CD8-positive, alpha-beta memory T cell (primary cell): Measurements from ENCODE around the gene SMTNL1. TPM values are rescaled to one million over a fixed set of nuclear protein-coding genes. Genes with fewer than 3 reads are reported as not detected.

ENCODE experiments used
- CTCF ChIA-PET: fragments of 350-600 bp; sonication (Branson Sonifier 250); formaldehyde crosslinking; loops from one replicate; lab custom pipeline; 2021; ENCODE audit warnings: antibody characterized with exemption; lab: Charles Lee
- POLR2A ChIA-PET: fragments of 350-600 bp; sonication (Branson Sonifier 250); formaldehyde crosslinking; loops from one replicate; lab custom pipeline; 2021; ENCODE audit warnings: antibody characterized with exemption; lab: Charles Lee
- DNase-seq, 5 donors: peaks; one replicate each; pipeline versions ENCODE4 v3.0.0 to v3.0.0-alpha.2; 2020 to 2022; ENCODE audit warnings: mixed read lengths in 1 of 5
- H3K27ac ChIP-seq: one replicate; pipeline ENCODE4 v1.7.0; 2013; ENCODE audit warnings: low read depth, mild to moderate bottlenecking, low read length, moderate library complexity
- H3K27me3 ChIP-seq: 2 replicates; pipeline ENCODE4 v1.7.0; 2013; ENCODE audit warnings: low read length, mild to moderate bottlenecking; ENCODE audit not compliant: insufficient read depth, poor library complexity, severe bottlenecking
- H3K36me3 ChIP-seq: 2 replicates; pipeline ENCODE4 v1.7.0; 2013; ENCODE audit warnings: mild to moderate bottlenecking, low read length, moderate library complexity; ENCODE audit not compliant: insufficient read depth
- H3K4me1 ChIP-seq: 2 replicates; pipeline ENCODE4 v1.7.0; 2013; ENCODE audit warnings: mild to moderate bottlenecking, low read length, moderate library complexity; ENCODE audit not compliant: insufficient read depth
- H3K4me3 ChIP-seq: 2 replicates; pipeline ENCODE4 v1.7.0; 2013; ENCODE audit warnings: mild to moderate bottlenecking, low read length
- H3K9me3 ChIP-seq: 2 replicates; pipeline ENCODE4 v1.7.0; 2013; ENCODE audit warnings: mild to moderate bottlenecking, low read length
- H3K27ac Mint-ChIP-seq, 8 donors: one replicate each; pipeline ENCODE4 v1.8.0; 2020 to 2021; ENCODE audit warnings: mixed read lengths in 8 of 8, mild to moderate bottlenecking in 6 of 8, inconsistent platforms in 3 of 8, moderate library complexity in 3 of 8
- H3K27me3 Mint-ChIP-seq, 2 donors: one replicate each; pipeline ENCODE4 v1.8.0; 2020 to 2021; ENCODE audit warnings: mixed read lengths in 2 of 2, mild to moderate bottlenecking in 1 of 2, moderate library complexity in 1 of 2
- H3K36me3 Mint-ChIP-seq, 3 donors: one replicate each; pipeline ENCODE4 v1.8.0; 2020 to 2021; ENCODE audit warnings: mixed read lengths in 3 of 3, inconsistent platforms in 1 of 3, mild to moderate bottlenecking in 1 of 3
- H3K4me1 Mint-ChIP-seq, 3 donors: one replicate each; pipeline ENCODE4 v1.8.0; 2020 to 2021; ENCODE audit warnings: mixed read lengths in 3 of 3, inconsistent platforms in 1 of 3, mild to moderate bottlenecking in 1 of 3
- H3K4me3 Mint-ChIP-seq, 7 donors: one replicate each; pipeline ENCODE4 v1.8.0; 2020 to 2021; ENCODE audit warnings: mixed read lengths in 7 of 7, mild to moderate bottlenecking in 6 of 7, moderate library complexity in 4 of 7, inconsistent platforms in 2 of 7
- H3K9me3 Mint-ChIP-seq, 5 donors: one replicate each; pipeline ENCODE4 v1.8.0; 2020 to 2022; ENCODE audit warnings: mixed read lengths in 5 of 5, mild to moderate bottlenecking in 3 of 5, moderate library complexity in 2 of 5, inconsistent platforms in 1 of 5
- polyA plus RNA-seq: library from polyadenylated mRNA; unstranded; fragments of 300-500 nt; fragmentation: Illumina TruSeq; gene quantifications from one replicate; pipeline ENCODE4 v1.2.3, GENCODE V29; 2021
- total RNA-seq, 2 experiments: library from RNA; stranded (reverse); gene quantifications; one replicate each; pipeline ENCODE4 v1.2.3, GENCODE V29; 2021

SMTNL1 gene
- total and polyA plus RNA-seq, 3 experiments from 2014 or later = 0.16 TPM; not detected in 2

DNA sequence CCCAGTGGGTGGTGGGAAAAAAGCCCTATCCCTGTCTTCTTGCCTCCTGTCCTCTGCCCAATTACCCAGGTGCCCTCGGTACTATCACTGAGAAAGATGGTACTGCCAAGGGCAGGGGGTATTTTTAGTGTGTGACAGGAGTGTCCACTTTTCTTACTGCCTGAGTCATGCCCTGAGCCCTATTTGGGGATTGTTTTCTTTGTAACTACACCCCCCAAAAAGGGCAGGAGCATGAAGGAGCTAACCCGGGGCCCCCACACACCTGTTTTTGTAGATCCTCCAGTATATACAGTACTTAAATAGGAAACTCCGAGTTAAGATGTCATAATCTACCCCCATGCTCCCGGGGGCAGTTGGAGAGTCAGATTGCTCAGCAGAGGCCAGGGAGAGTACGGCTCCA lies 3.8 kb downstream of the SMTNL1 start:
- Mint-ChIP-seq H3K27ac (no peak overlapping the region), H3K9me3 (no peaks in the 10 kb centered on the region), H3K4me1 (no peaks in the 10 kb centered on the region), H3K27me3 (no peaks in the 10 kb centered on the region), H3K36me3 (peaks cover 0 to 5% (median 2%) of the 10 kb centered on the region in 3 donors), H3K4me3 (no peak overlapping the region)
- ChIA-PET POLR2A (no interaction called here), CTCF (interaction anchor here (2.1 kb wide), 1 partner anchor 48 kb away, joined by 6 read pairs; no protein-coding TSS in a partner anchor)
- DNase-seq = no peak
- Histone ChIP-seq H3K27me3 (no peaks in the 10 kb centered on the region), H3K27ac (no peak overlapping the region), H3K4me3 (no peak overlapping the region), H3K4me1 (no peaks in the 10 kb centered on the region), H3K9me3 (no peaks in the 10 kb centered on the region), H3K36me3 (no peaks in the 10 kb centered on the region)

DNA sequence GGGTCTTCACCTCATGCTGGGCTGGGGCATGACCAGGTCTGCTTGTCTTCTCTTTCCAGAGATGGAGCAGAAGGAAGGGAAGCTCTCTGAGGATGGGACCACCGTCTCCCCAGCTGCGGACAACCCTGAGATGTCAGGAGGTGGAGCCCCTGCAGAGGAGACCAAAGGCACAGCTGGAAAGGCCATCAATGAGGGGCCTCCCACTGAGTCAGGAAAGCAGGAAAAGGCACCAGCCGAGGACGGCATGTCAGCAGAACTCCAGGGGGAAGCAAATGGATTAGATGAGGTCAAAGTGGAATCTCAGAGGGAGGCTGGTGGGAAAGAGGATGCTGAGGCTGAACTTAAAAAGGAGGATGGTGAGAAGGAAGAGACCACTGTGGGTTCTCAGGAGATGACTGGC lies 5.2 kb downstream of the SMTNL1 start:
- Mint-ChIP-seq H3K27ac (peak overlapping the region in 3 of 8 donors; percentile 11 to 70 (median 70)), H3K27me3 (no peaks in the 10 kb centered on the region), H3K36me3 (peaks cover 0 to 8% (median 5%) of the 10 kb centered on the region in 3 donors), H3K4me3 (no peak overlapping the region), H3K4me1 (peaks cover 1 to 7% (median 5%) of the 10 kb centered on the region in 3 donors), H3K9me3 (no peaks in the 10 kb centered on the region)
- no peaks in the 10 kb centered on the region for H3K27me3 ChIP-seq
- H3K9me3 ChIP-seq = no peaks in the 10 kb centered on the region
- H3K36me3 ChIP-seq = no peaks in the 10 kb centered on the region
- H3K27ac ChIP-seq = no peak overlapping the region
- no peak for DNase-seq
- H3K4me1 ChIP-seq = no peaks in the 10 kb centered on the region
- H3K4me3 ChIP-seq = no peak overlapping the region
- ChIA-PET CTCF (interaction anchor here (0.9 to 2.1 kb wide), 2 partner anchors 16 to 49 kb away, joined by 3 to 6 read pairs; no protein-coding TSS in a partner anchor), POLR2A (interaction anchor here (0.6 kb wide), 1 partner anchor 95 kb away, joined by 3 read pairs; no protein-coding TSS in a partner anchor)

DNA sequence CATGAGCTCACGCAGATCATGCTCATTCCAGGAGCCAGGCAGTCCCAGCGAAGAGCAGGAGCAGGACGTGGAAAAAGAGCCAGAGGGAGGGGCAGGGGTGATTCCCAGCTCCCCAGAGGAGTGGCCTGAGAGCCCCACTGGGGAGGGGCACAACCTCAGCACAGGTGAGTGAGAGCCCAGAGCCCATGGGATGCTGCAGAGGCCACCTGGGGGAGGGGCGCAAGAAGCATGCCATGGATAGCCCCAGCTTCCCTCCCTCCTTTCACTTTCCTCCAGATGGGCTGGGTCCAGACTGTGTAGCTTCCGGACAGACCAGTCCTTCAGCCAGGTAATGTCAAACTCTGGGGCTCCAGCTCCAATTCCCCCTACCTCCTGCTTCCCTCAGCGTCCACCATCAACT lies 6.2 kb downstream of the SMTNL1 start:
- ChIA-PET POLR2A (no interaction called here), CTCF (interaction anchor here (0.7 to 1.6 kb wide), 2 partner anchors 50 to 86 kb away, joined by 3 to 5 read pairs; no protein-coding TSS in a partner anchor)
- Histone ChIP-seq H3K27ac (no peak overlapping the region), H3K36me3 (no peaks in the 10 kb centered on the region), H3K4me1 (no peaks in the 10 kb centered on the region), H3K27me3 (no peaks in the 10 kb centered on the region), H3K9me3 (no peaks in the 10 kb centered on the region), H3K4me3 (no peak overlapping the region)
- DNase-seq = no peak
- H3K36me3 Mint-ChIP-seq = peaks cover 0 to 15% (median 5%) of the 10 kb centered on the region in 3 donors
- no peak overlapping the region for H3K4me3 Mint-ChIP-seq
- peaks cover 7 to 16% (median 9%) of the 10 kb centered on the region in 3 donors for H3K4me1 Mint-ChIP-seq
- no peaks in the 10 kb centered on the region for H3K9me3 Mint-ChIP-seq
- no peaks in the 10 kb centered on the region for H3K27me3 Mint-ChIP-seq
- peak overlapping the region in 1 of 8 donors; percentile 17 for H3K27ac Mint-ChIP-seq

DNA sequence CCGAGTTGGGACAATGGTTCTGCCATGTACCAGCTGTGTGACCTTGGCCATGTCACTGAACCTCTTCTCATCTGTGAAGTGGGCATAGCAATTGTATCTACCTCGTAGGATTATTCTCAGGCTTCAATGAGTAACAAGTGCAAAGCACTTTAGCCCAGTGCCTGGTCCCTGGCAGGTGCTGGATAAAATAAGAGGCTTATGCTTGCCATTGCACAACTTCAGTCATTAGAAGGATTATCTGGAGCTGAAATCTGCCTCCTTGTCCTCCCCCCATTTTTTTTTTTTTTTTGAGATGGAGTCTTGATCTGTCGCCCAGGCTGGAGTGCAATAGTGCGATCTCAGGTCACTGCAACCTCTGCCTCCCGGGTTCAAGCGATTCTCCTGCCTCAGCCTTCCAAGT lies 7.2 kb downstream of the SMTNL1 start:
- H3K27me3 ChIP-seq = no peaks in the 10 kb centered on the region
- H3K4me3 ChIP-seq = no peak overlapping the region
- H3K27ac ChIP-seq = no peak overlapping the region
- Mint-ChIP-seq H3K27me3 (no peaks in the 10 kb centered on the region), H3K36me3 (peaks cover 0 to 21% (median 5%) of the 10 kb centered on the region in 3 donors), H3K27ac (no peak overlapping the region), H3K4me3 (no peak overlapping the region), H3K4me1 (peaks cover 7 to 18% (median 9%) of the 10 kb centered on the region in 3 donors), H3K9me3 (no peaks in the 10 kb centered on the region)
- H3K4me1 ChIP-seq = no peaks in the 10 kb centered on the region
- peaks cover 2% of the 10 kb centered on the region for H3K36me3 ChIP-seq
- no peaks in the 10 kb centered on the region for H3K9me3 ChIP-seq
- POLR2A ChIA-PET = no interaction called here
- DNase-seq = no peak
- CTCF ChIA-PET = interaction anchor here (1.5 to 1.6 kb wide), 3 partner anchors 85 to 100 kb away, joined by 3 to 5 read pairs (median 5); no protein-coding TSS in a partner anchor

DNA sequence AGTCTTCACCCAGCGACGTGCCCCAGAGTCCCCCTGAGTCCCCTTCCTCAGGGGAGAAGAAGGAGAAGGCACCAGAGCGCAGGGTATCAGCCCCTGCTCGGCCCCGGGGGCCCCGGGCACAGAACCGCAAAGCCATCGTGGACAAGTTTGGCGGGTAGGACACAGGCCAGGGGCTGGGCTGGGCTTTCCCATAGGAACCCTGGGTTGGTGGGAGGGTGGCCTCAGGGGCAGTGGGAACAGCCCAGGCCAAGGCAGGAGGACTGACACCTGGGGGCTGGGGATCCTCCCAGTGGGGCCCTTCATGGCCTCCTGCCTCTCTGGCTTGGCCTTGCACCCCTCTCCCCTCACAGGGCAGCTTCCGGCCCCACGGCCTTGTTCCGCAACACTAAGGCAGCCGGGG lies 8.5 kb downstream of the SMTNL1 start:
- Histone ChIP-seq H3K4me1 (no peaks in the 10 kb centered on the region), H3K9me3 (no peaks in the 10 kb centered on the region), H3K36me3 (peaks cover 15% of the 10 kb centered on the region), H3K27ac (no peak overlapping the region), H3K27me3 (no peaks in the 10 kb centered on the region), H3K4me3 (no peak overlapping the region)
- ChIA-PET CTCF (interaction anchor here (1.0 to 1.6 kb wide), 4 partner anchors 19 to 255 kb away, joined by 3 to 6 read pairs (median 3); no protein-coding TSS in a partner anchor), POLR2A (no interaction called here)
- DNase-seq = no peak
- H3K9me3 Mint-ChIP-seq = no peaks in the 10 kb centered on the region
- H3K27ac Mint-ChIP-seq = no peak overlapping the region
- H3K4me1 Mint-ChIP-seq = peaks cover 7 to 18% (median 9%) of the 10 kb centered on the region in 3 donors
- no peaks in the 10 kb centered on the region for H3K27me3 Mint-ChIP-seq
- H3K4me3 Mint-ChIP-seq = no peak overlapping the region
- H3K36me3 Mint-ChIP-seq = peaks cover 0 to 34% (median 8%) of the 10 kb centered on the region in 3 donors

DNA sequence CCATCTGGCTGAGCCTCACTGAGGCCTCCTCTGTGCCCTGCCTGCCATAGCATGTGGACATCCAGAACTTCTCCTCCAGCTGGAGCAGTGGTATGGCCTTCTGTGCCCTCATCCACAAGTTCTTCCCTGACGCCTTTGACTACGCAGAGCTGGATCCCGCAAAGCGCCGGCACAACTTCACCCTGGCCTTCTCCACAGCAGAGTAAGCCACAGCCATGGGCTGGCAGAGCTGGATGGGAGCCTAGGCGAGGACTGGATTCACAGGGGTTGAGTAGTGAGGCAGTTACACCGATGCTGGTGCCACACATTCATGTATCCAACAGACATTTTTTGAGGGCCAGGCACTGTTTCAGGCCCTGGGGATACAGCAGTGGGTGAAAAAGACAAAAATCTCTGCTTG lies 9.1 kb downstream of the SMTNL1 start:
- Mint-ChIP-seq H3K36me3 (peaks cover 0 to 37% (median 8%) of the 10 kb centered on the region in 3 donors), H3K27ac (peak overlapping the region in 4 of 8 donors; percentile 23 to 83 (median 75)), H3K4me1 (peaks cover 7 to 18% (median 9%) of the 10 kb centered on the region in 3 donors), H3K27me3 (no peaks in the 10 kb centered on the region), H3K4me3 (no peak overlapping the region), H3K9me3 (no peaks in the 10 kb centered on the region)
- Histone ChIP-seq H3K4me1 (no peaks in the 10 kb centered on the region), H3K36me3 (peaks cover 17% of the 10 kb centered on the region), H3K27ac (no peak overlapping the region), H3K4me3 (no peak overlapping the region), H3K9me3 (no peaks in the 10 kb centered on the region), H3K27me3 (no peaks in the 10 kb centered on the region)
- CTCF ChIA-PET = interaction anchor here (1.0 to 2.7 kb wide), 4 partner anchors 19 to 254 kb away, joined by 3 to 9 read pairs (median 4); partner anchors contain the start of gene UBE2L6
- POLR2A ChIA-PET = no interaction called here
- DNase-seq = no peak

DNA sequence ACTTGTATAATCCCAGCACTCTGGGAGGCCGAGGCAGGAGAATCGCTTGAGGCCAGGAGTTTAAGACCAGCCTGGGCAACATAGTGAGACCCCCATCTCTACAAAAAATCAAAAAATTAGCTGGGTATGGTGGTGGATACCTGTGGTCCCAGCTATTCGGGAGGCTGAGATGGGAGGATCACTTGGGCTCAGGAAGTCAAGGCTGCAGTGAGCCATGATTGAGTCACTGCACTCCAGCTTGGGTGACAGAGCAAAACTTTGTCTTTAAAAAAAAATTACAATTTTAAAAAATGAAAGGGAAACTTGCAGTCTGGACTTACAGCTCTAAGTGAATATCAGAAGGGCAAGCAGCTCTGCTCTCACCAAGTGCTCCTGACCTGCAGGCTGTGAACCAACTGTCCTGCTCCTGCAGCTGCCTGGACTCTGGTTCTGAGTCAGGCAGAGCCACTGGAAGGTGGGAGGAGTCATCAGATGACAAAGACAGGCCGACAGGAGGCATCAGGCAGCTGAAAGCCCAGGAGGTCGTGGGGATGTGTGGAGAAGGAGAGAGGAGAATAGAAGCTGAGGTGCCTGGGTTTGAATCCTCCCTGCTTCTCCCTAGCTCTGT lies 9.6 kb downstream of the SMTNL1 start:
- H3K4me3 Mint-ChIP-seq = peak overlapping the region in 2 of 7 donors; percentile 34 to 73
- H3K9me3 ChIP-seq = no peaks in the 10 kb centered on the region
- peaks cover 23% of the 10 kb centered on the region for H3K36me3 ChIP-seq
- H3K9me3 Mint-ChIP-seq = no peaks in the 10 kb centered on the region
- H3K4me1 ChIP-seq = no peaks in the 10 kb centered on the region
- H3K27ac Mint-ChIP-seq = peak overlapping the region; percentile 46 to 93 (median 84)
- H3K27me3 ChIP-seq = no peaks in the 10 kb centered on the region
- ChIA-PET CTCF (interaction anchor here (1.0 to 2.7 kb wide), 5 partner anchors 20 to 254 kb away, joined by 3 to 9 read pairs (median 3); partner anchors contain the start of gene UBE2L6), POLR2A (no interaction called here)
- H3K4me3 ChIP-seq = no peak overlapping the region
- H3K36me3 Mint-ChIP-seq = peaks cover 0 to 43% (median 10%) of the 10 kb centered on the region in 3 donors
- H3K27me3 Mint-ChIP-seq = no peaks in the 10 kb centered on the region
- no peak for DNase-seq
- peak overlapping the region; percentile 2 for H3K27ac ChIP-seq
- H3K4me1 Mint-ChIP-seq = peaks cover 7 to 18% (median 9%) of the 10 kb centered on the region in 3 donors

DNA sequence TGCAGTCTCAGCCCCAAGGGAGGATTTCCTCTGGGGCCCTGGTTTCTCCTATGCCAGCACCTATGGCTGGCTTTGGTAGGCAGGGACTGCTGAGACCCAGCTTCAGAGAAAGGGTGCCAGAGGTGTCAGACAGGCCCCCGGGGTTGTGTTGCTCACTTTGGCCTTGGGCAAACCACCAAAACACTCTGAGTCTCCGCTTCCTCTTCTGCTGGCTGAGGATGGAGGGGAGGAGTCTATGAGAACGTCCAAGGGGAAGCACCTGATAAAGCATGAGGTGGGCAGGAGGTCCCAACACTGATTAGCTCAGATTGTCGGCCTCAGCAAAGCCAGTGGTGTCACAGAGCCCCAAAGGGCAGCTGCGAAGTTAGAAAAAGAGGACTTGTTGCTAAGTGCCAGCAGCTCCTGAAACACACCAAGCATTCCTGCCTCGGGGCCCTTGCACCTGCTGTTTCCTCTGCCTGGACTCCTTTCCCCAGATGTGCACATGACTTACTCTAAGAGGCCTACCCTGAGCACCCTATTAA lies 10.5 kb downstream of the SMTNL1 start:
- no peaks in the 10 kb centered on the region for H3K9me3 ChIP-seq
- no peak overlapping the region for H3K4me3 ChIP-seq
- no peak overlapping the region for H3K27ac ChIP-seq
- Mint-ChIP-seq H3K4me3 (peak overlapping the region in 3 of 7 donors; percentile 15 to 61 (median 34)), H3K27me3 (no peaks in the 10 kb centered on the region), H3K27ac (peak overlapping the region; percentile 46 to 90 (median 84)), H3K9me3 (no peaks in the 10 kb centered on the region), H3K36me3 (peaks cover 0 to 50% (median 10%) of the 10 kb centered on the region in 3 donors), H3K4me1 (peaks cover 7 to 18% (median 9%) of the 10 kb centered on the region in 3 donors)
- ChIA-PET CTCF (interaction anchor here (0.7 to 2.7 kb wide), 5 partner anchors 19 to 96 kb away, joined by 3 to 9 read pairs (median 3); partner anchors contain the start of gene UBE2L6), POLR2A (no interaction called here)
- H3K36me3 ChIP-seq = peaks cover 30% of the 10 kb centered on the region
- DNase-seq = peak in 2 of 5 donors; percentile 7 to 72
- H3K4me1 ChIP-seq = no peaks in the 10 kb centered on the region
- no peaks in the 10 kb centered on the region for H3K27me3 ChIP-seq
